HCT116 (cell line): ENCODE data around the gene IL1RAPL2.

Experiments used
- ATF3 ChIP-seq: IDR thresholded peaks from 2 replicates; pipeline ENCODE4 v1.6.1; 2012
- CTCF ChIP-seq, 3 experiments: fragments of 200-600 bp in 1 of 3; sonication (generic) in 1 of 3; IDR thresholded peaks in 2 of 3; conservative IDR thresholded peaks in 1 of 3; 2 replicates each; pipeline ENCODE4 v1.5.1; 2012 to 2017; ENCODE audit warnings: low read depth in 2 of 3, low read length in 2 of 3, antibody characterized with exemption in 1 of 3, borderline replicate concordance in 1 of 3, control low read depth in 1 of 3, mild to moderate bottlenecking in 1 of 3, mixed read lengths in 1 of 3, mixed run types in 1 of 3, moderate library complexity in 1 of 3; ENCODE audit not compliant: insufficient read depth in 1 of 3
- EZH2 ChIP-seq: fragments of 200-600 bp; sonication (generic); IDR thresholded peaks from 2 replicates; pipeline ENCODE4 v1.6.1; 2017; ENCODE audit warnings: antibody characterized with exemption, mixed run types
- FOSL1 ChIP-seq: IDR thresholded peaks from 2 replicates; pipeline ENCODE4 v1.6.1; 2012; ENCODE audit warnings: low read depth
- JUND ChIP-seq: IDR thresholded peaks from 2 replicates; pipeline ENCODE4 v1.6.1; 2012
- MAX ChIP-seq: IDR thresholded peaks from 2 replicates; pipeline ENCODE4 v1.6.1; 2012
- POLR2A ChIP-seq: IDR thresholded peaks from 2 replicates; pipeline ENCODE4 v1.7.0; 2011; ENCODE audit warnings: borderline replicate concordance; ENCODE audit not compliant: insufficient read depth, insufficient read length; ENCODE audit errors: extremely low read depth
- POLR2AphosphoS5 ChIP-seq: IDR thresholded peaks from 2 replicates; pipeline ENCODE4 v1.6.1; 2011; ENCODE audit warnings: mild to moderate bottlenecking, low read depth, low read length, moderate library complexity
- SIN3A ChIP-seq: IDR thresholded peaks from 2 replicates; pipeline ENCODE4 v1.6.1; 2012; ENCODE audit warnings: low read depth
- ZFX ChIP-seq: fragments of 450-650 bp; IDR thresholded peaks from 2 replicates; pipeline ENCODE4 v1.6.1; 2017
- TF ChIP-seq, protein P1 (sequence below): IDR thresholded peaks from 2 replicates; pipeline ENCODE4 v1.6.1; 2012; ENCODE audit warnings: low read depth
- TF ChIP-seq, protein P2 (sequence below): IDR thresholded peaks from 2 replicates; pipeline ENCODE4 v1.6.1; 2011; ENCODE audit warnings: mild to moderate bottlenecking, low read length, moderate library complexity; ENCODE audit not compliant: insufficient replicate concordance; ENCODE audit errors: extremely low read depth

- TF ChIP-seq CTCF (IDR thresholded peaks at IDR 0.05 in 2 of 3, conservative IDR thresholded peaks at IDR 0.05 in 1 of 3; ENCODE audit: borderline replicate concordance in 1 of 3, insufficient read depth in 1 of 3, low read depth in 2 of 3, low read length in 2 of 3), result no peak
- no peak for TF ChIP-seq SIN3A
- TF ChIP-seq, protein P1, sequence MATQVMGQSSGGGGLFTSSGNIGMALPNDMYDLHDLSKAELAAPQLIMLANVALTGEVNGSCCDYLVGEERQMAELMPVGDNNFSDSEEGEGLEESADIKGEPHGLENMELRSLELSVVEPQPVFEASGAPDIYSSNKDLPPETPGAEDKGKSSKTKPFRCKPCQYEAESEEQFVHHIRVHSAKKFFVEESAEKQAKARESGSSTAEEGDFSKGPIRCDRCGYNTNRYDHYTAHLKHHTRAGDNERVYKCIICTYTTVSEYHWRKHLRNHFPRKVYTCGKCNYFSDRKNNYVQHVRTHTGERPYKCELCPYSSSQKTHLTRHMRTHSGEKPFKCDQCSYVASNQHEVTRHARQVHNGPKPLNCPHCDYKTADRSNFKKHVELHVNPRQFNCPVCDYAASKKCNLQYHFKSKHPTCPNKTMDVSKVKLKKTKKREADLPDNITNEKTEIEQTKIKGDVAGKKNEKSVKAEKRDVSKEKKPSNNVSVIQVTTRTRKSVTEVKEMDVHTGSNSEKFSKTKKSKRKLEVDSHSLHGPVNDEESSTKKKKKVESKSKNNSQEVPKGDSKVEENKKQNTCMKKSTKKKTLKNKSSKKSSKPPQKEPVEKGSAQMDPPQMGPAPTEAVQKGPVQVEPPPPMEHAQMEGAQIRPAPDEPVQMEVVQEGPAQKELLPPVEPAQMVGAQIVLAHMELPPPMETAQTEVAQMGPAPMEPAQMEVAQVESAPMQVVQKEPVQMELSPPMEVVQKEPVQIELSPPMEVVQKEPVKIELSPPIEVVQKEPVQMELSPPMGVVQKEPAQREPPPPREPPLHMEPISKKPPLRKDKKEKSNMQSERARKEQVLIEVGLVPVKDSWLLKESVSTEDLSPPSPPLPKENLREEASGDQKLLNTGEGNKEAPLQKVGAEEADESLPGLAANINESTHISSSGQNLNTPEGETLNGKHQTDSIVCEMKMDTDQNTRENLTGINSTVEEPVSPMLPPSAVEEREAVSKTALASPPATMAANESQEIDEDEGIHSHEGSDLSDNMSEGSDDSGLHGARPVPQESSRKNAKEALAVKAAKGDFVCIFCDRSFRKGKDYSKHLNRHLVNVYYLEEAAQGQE, result no peak
- TF ChIP-seq, protein P2, sequence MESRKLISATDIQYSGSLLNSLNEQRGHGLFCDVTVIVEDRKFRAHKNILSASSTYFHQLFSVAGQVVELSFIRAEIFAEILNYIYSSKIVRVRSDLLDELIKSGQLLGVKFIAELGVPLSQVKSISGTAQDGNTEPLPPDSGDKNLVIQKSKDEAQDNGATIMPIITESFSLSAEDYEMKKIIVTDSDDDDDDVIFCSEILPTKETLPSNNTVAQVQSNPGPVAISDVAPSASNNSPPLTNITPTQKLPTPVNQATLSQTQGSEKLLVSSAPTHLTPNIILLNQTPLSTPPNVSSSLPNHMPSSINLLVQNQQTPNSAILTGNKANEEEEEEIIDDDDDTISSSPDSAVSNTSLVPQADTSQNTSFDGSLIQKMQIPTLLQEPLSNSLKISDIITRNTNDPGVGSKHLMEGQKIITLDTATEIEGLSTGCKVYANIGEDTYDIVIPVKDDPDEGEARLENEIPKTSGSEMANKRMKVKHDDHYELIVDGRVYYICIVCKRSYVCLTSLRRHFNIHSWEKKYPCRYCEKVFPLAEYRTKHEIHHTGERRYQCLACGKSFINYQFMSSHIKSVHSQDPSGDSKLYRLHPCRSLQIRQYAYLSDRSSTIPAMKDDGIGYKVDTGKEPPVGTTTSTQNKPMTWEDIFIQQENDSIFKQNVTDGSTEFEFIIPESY, result no peak
- no peak for TF ChIP-seq EZH2
- TF ChIP-seq POLR2AphosphoS5, result no peak
- no peak for TF ChIP-seq ZFX
- no peak for TF ChIP-seq POLR2A
- TF ChIP-seq JUND, result no peak
- no peak for TF ChIP-seq ATF3
- no peak for TF ChIP-seq FOSL1
- TF ChIP-seq MAX, result no peak
Measured at GRCh38 chrX:104647084-104647483, 81.1 kb downstream of the IL1RAPL2 start.
